GM19240 (cell line): ENCODE data around the gene ZNF699.
"Not testable (repeated sequence)": the region's sequence is repeated elsewhere in the genome, so short reads cannot be mapped to it uniquely, and the experiment has no call there.

Experiments used
- DNase-seq: peaks from one replicate; pipeline ENCODE4 v3.0.0; 2011; ENCODE audit warnings: low spot score; ENCODE audit not compliant: insufficient read length

ZNF699 gene

GRCh38 chr19:9289231-9289884 lies 20.3 kb downstream of the ZNF699 start:
- no peak for DNase-seq

GRCh38 chr19:9283485-9283884 lies 26.2 kb downstream of the ZNF699 start:
- not testable (repeated sequence) for DNase-seq

GRCh38 chr19:9251236-9251635 lies 58.4 kb downstream of the ZNF699 start:
- DNase-seq: no peak

- no peak for DNase-seq
These were observed 59.0 kb downstream of the ZNF699 start, which contains the start of gene OR7E24 for GRCh38 chr19:9250630-9251029. Gene OR7E24, plus strand, starts transcription at chr19:9250930. Its CDS starts 114 bp downstream, at chr19:9251044.
